ENCODE data around the gene STBD1.
"Not testable (repeated sequence)": the region's sequence is repeated elsewhere in the genome, so short reads cannot be mapped to it uniquely, and the experiment has no call there.

The STBD1 gene

DNA sequence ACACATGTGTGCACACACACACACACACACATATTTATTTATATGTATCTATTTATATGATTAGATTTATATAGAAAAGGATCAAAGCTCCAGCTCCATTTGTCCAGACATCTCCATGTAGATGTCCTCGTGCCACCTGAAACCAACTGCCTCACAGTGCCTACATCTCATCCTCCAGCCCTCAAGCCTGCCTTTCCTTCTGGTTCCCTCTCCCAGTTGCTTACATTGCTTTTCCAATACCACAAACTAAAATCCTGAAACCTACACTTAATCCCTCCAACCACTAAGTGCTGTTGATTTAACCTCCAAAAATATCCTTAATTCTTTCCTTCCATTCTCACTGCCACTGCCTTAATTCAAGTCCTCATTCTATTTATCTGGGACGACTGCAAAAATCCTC is 51.4 kb downstream of the STBD1 start:
- DNase-seq (ENCODE audit: low read depth, low spot score): no peak
- H3K9ac ChIP-seq (ENCODE audit: insufficient read length, low read depth): no peak overlapping the region

DNA sequence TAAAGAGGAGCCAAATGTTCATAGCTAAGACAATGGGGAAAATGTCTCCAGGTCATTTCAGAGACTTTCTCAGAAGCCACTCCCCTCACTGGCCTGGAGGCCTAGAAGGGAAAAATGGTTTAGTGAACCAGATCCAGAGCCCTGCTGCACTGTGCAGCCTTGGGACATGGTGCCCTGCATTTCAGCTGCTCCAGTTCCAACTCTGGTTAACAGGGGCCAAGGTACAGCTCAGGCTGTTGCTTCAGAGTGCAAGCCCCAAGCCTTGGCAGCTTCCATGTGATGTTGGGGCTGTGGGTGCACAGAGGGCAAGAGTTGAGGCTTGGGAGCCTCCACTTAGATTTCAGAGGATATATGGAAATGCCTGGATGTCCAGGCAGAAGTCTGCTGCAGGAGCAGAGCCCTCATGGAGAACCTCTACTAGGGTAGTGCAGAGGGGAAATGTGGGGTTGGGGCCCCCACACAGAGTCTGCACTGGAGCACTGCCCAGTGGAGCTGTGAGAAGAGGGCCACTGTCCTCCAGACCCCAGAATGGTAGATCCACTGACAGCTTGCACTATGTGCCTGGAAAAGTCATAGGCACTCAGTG is 53.4 kb downstream of the STBD1 start:
- not testable (repeated sequence) for H3K36me3 ChIP-seq (ENCODE audit: insufficient read depth, insufficient read length, low read length); H3K4me3 ChIP-seq (ENCODE audit: insufficient read length, low read depth); H3K4me1 ChIP-seq (ENCODE audit: insufficient read depth, insufficient read length); DNase-seq (ENCODE audit: low read depth, low spot score); H3K27me3 ChIP-seq (ENCODE audit: insufficient read depth, insufficient read length); H3K9ac ChIP-seq (ENCODE audit: insufficient read length, low read depth)
- H3K9me3 ChIP-seq (ENCODE audit: insufficient read depth, low read length): peaks cover 14% of the 10 kb centered on the region; the same call in 1 of the 2 replicates

More for the DNA sequence above, 51.4 kb downstream of the STBD1 start:
- Histone ChIP-seq H3K4me3 (ENCODE audit: insufficient read length, low read depth) (no peak overlapping the region), H3K4me1 (ENCODE audit: insufficient read depth, insufficient read length) (no peaks in the 10 kb centered on the region), H3K36me3 (ENCODE audit: insufficient read depth, insufficient read length, low read length) (no peaks in the 10 kb centered on the region), H3K9me3 (ENCODE audit: insufficient read depth, low read length) (peaks cover 14% of the 10 kb centered on the region; the same call in 1 of the 2 replicates), H3K27me3 (ENCODE audit: insufficient read depth, insufficient read length) (no peaks in the 10 kb centered on the region)
- TF ChIP-seq YY1 (IDR thresholded peaks at IDR 0.05; ENCODE audit: insufficient read depth, insufficient read length) (no peak), ZNF274 (IDR thresholded peaks at IDR 0.05; ENCODE audit: low read depth, low read length) (no peak), SUZ12 (IDR thresholded peaks at IDR 0.05; ENCODE audit: extremely low read depth, insufficient read depth, insufficient read length) (no peak)
